ENCODE results near the gene TEAD4.

TEAD4 gene

DNA sequence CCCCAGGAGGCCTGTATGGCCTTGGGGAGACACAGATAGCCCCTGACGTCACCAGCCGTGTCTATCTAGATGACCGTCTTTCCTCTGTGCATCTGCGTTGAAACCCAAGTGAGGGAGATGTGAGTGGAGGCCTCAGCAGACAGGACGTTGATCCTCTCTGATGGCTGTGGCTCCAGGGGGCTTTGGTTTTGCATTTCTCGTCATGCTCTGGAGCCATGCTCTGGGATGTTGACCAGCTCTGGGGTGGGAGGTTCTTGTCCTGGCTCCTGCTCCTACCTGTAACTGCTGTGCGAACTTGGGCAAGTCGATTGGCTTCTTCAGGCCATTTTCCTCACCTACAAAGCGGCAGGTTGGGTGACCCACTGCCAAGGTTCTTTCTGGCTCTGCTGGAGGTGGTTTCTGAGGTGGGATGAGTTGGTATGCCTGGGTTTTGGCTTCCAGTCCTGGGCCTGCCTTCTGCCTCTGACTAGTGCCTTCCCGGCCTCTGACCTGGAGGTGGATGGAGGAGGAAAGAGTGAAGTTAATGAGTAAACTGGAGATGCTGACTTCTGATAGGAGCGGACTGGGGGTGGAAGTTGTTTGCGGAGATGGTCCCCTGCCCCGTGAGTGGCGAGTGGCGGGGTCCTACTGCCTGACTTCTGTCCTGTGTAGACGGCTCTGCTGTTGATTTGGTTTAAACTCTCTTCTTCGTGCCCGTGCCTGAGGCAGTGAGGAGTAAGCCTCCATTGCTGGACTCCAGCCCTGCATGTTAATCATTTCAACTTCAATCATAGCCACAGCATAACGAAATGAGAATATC lies 126.3 kb downstream of the TEAD4 start:
- DNase-seq, result no peak

DNA sequence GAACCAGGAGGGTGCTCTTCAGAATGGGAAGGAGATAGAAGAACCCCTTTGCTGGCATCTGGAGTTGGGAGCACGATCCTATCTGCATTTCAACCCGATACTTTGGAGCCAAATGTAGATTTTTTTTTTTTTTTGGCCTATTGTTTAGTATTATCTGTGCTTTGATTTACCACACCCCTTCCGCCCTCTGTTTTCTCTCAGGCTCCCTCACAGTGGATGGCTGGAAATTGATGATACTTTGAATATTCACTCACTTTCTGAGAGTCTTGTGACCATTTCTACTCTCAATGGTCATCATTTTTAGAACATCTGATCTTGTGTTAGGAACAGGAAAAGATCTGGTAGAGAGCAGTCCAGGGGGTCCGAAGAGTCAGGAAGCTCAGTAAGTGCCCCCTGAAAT lies 127.0 kb downstream of the TEAD4 start:
- no peak for DNase-seq

DNA sequence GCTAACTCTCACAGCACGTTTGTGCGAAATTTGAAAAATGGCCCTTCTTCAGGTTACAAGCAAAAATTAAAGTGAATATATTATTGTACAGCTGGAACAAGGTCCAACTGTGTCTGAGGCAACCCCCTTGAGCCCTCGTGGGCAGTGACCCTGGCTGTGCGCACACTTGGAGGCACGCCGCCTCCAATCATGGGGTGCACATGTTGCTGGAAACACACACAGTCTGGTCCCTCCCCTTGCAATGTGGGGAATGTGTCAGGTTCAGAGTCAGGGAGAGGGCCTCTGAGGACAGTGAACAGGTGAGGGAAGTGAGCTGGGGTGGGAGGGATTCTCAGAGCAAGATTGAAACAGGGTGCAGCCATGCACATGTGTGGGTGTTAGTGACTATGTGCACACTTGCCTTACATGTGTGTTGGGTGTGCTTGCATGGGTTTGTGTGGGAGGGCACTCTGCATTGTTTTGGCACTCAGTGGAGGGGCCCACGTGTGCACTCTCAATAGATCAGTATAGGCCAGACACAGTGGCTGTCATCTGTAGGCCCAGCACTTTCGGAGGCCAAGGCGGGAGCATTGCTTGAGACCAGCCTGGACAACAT lies 127.6 kb downstream of the TEAD4 start:
- no peak for DNase-seq

DNA sequence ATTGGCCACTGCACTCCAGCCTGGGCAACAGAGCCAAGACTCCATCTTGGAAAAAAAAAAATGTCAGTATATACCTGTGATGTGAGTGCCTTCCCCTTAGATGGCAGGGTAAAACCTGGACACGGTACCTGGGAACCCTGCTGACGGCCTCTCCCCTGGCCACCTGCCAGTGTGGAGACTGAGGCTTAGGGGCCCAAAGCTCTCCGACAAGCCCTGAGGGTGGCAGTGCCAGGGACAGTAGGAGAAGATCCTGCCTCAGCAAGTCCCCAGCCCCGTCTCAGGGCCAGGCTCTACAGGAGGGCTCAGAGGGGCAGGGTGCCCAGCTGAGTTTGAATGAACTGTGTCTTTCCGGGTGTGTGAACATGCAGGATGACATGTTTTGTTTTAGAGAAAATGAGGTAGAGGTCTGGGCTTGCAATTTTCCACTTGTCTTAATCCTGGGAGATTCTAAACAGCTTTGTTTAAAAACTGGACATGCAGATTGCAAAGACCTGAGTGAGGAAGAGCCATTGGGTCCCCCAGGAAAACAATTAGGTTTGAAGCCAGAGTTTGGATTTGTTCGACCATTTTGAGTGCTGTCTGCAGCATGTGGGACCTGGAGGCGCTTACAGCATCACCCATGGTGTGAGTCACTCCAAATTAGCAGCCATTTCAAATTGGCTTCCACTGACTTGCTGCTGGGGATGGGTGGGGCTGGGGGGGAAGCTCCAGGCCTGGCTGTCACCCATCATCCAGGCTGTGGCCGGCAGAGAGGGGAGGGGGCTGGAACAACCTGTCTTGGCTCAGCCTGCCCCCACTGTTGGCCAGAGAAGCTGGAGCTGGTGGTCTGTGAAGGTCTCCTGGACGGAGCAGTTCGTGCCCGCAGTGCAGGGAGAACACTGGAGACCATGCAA lies 128.8 kb downstream of the TEAD4 start:
- DNase-seq, result no peak

DNA sequence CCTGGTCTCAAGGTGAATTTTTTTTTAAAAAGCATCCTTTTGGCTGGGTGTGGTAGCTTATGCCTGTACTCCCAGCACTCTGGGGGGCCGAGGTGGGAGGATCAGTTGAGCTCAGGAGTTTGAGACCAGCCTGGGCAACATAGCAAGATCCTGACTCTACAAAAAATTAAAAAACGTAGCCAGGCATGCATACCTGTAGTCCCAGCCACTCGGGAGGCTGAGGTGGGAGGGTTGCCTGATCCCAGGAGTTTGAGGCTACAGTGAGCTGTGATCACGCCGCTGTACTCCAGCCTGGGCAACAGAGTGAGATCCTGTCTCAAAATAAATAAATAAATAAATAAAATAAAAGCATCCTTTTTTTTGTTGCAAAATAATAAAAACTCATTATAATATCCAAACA lies 130.4 kb downstream of the TEAD4 start:
- no peak for DNase-seq

All from activated T-cell treated with anti-CD3 and anti-CD28 coated beads, Interleukin-2, amount 50 U/mL, for 48 hours (primary cell).